ENCODE measurements around the gene TMIGD3.

The TMIGD3 gene

DNA sequence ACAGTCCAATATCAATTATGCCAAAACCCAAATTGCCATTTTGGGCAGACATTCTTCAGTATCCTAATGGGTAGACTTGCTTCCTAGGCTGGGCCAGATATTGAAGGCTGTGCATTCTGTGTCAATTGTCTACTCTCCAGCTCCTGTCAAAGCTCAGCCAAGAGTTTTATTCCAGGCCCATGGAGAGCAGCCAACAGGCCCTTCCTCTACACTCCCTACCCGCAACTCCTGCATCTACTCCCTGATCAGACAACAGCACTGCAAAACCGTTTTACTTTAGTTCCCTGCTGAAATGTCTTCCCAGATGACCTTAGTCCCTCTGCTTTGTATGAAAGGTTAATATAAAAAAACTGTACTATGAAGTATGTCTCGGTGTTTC lies 6.6 kb upstream of the TMIGD3 start:
- in situ Hi-C loops (cut with MboI; ENCODE audit: low sequenced_read_pairs), result no loop called here

DNA sequence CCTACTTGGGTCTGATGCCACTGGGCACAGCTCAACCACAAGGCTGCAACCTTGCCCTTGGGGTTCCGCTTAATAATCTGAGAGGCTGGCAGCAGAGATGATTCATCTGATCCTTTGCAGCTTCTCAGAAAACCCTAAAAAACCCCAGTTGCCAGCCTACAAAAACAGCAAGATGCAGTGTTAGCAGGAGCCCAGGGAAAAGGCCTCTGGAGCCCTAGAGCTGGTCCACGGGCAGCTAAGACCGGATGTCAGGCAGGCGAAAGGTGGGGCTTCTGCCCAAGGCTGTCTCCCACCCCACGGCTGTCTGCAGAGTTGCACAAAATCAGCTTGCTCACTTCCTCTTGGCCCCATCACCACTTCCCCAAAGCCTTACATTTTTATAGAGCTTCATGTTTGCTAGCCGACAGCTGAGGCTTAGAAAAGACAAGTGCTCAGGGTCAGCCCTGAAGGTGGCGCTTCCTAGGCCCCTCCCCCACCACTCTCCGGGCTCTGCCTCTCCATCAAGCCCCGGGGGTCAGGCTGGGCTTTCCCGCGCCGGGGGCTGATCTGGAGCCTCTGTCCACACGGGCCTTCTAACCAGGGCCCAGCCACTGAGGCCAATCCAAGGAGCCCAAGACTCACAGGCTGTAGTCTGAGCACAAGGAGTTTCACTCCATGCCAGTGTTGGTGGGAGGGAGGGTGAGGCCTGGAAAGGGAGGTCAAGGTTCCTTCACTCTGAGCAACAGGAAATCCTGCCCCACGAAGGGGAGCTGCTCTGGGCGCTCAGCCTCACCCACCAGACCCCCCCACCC lies 4.2 kb upstream of the TMIGD3 start:
- in situ Hi-C loops (cut with MboI; ENCODE audit: low sequenced_read_pairs), result no loop called here

DNA sequence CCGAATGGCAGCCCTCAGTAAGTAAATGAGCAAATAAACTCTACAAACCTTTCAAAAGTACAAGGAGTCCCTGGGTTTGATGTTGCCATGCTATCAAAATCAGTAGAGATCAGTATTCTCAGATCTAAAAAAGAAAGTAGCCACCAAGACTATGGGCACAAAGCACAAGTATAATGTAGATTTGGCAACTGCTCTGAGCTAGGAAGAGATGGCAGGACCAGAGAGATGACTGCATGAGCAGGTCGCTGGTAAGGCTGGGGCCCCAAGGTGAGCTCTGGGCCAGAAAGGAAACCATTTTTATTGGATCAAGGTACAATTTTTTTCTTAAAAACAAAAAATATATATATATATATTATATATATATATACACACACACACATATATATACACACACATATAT lies 3.1 kb upstream of the TMIGD3 start:
- in situ Hi-C loops (cut with MboI; ENCODE audit: low sequenced_read_pairs), result no loop called here

DNA sequence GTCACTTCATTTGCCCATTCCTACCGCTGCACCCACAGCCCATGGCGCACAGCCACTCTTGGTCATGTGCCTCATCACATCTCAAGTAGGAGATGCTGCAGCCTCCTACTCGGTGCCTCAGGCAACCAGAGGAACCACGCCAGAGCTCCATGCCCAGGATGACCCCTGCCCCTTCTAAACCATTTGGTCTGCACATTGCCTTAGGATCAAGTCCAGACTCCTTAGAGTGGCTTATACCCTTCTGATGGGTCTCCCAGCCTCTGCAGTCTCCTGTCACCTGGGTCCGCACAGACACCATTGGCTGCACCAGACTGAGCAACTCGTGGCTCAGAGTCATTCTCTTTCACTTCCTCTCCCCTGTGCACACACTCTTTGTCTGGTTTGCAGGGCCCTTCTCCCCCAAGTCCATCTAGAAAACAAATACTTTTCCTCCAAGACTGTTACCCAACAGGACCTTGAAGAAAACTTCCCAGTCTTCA lies 2.2 kb upstream of the TMIGD3 start:
- in situ Hi-C loops (cut with MboI; ENCODE audit: low sequenced_read_pairs), result no loop called here

DNA sequence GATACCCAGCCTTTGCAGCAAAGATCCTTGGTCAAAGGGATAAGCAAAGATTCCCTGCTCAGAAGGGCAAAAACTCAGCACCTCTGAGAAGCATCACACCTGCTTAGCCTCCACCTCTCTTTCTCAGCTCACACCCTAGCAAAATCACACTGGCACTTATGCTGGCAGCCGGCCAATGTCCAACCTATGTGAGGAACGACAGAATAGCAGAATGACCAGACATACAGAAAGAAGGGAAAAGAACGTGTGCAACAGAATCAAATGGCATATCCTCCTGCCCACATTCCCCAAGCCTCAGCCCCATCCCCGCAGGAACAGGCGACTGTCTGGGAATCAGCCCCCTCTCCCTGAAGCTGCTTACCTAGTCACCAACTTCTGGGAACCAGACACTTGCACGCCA lies 664 bp upstream of the TMIGD3 start:
- in situ Hi-C loops (cut with MboI; ENCODE audit: low sequenced_read_pairs), result no loop called here

DNA sequence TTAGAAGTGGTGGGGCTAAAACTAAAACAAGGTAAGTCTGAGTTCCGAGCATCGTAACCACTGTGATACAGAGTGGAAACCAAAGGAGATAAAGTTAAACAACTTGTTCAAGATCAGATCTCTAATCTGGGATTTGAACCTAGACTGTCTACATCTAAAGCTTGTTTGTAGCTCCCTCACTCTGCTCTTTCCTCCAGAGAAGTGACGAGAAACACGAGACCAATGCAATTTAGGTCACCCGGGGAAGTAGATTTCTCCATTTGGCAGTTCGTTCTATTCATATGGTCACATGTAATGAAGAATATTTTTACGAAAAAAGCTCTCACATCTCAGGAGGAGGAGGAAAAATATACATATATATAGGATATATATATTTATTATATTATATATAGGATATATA lies 1.8 kb downstream of the TMIGD3 start:
- in situ Hi-C loops (cut with MboI; ENCODE audit: low sequenced_read_pairs), result no loop called here

DNA sequence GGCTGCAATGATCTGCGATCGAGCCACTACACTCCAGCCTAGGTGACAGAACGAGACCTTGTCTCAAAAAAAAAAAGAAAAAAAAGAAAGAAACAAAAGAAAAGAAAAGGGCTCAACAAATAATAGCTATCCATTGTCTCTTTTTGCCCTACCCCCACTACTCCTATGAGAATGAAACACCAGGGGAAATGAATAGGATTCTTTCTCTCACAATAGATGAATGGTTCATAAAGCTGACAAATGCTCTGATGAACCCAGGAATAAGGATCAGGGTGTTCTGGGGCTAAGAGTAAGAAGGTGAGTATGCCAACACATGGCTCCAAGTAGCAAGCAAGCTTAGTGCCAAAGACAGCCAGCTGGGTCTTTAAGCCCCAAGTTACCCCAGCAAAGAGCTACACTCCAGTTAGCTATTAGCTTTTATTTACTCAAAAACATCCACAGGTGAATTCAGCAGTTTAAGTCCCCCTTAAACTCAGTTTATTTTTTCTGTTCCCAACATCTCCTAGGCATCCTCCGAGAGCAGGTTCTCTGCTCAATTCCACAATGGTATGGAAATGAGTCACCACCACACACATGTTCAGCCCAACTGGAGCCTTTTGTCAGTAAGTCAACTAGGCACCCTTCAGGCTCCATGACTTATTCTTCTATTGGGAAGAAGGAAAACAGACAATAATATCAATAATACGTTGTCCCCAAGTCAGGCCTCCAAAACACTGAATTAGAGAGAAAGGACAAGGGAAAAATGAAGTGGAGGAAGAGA lies 4.2 kb downstream of the TMIGD3 start:
- in situ Hi-C loops (cut with MboI; ENCODE audit: low sequenced_read_pairs), result loop anchor here (25.0 kb wide), 1 partner anchor 863 kb away; no protein-coding TSS in a partner anchor

DNA sequence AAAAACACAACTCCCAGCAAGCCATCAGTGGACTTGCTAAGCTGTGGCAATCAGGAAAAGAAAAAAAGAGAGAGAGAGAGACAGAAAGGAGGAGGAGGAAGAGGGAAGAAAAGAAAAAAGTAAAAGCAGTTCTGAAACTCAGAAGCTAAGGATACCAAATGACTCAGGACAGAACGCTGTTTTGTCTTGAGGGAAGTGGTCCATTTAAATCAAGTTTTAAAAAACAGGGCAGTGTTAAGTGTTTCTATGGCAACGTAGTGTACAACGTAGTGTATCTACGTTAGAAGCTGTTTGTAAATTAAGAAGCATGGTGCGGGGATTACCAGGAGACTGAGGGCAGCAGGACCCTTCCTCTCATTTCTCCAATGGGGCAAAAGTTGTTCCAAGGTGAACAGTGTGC lies 5.8 kb downstream of the TMIGD3 start:
- in situ Hi-C loops (cut with MboI; ENCODE audit: low sequenced_read_pairs), result loop anchor here (25.0 kb wide), 1 partner anchor 865 kb away; no protein-coding TSS in a partner anchor

DNA sequence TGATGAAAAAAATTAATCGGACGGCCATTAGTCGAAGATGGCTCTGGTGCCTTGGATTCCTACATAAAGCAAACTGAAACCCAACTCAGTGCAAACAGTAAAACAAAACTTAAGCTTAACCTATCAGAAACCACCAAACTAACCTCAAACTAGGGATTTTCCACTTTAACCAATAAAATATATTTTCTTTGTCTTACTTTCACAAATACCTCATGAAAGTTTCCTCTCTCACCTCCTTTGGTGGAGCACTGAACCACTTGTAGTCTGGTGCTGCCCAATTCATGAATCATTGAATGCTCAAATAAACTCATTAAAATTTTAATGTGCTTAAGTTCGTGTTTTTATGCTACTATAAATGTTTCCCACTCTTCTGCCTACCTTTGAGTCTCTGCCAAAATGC lies 7.0 kb downstream of the TMIGD3 start:
- in situ Hi-C loops (cut with MboI; ENCODE audit: low sequenced_read_pairs), result loop anchor here (25.0 kb wide), 1 partner anchor 866 kb away; no protein-coding TSS in a partner anchor

DNA sequence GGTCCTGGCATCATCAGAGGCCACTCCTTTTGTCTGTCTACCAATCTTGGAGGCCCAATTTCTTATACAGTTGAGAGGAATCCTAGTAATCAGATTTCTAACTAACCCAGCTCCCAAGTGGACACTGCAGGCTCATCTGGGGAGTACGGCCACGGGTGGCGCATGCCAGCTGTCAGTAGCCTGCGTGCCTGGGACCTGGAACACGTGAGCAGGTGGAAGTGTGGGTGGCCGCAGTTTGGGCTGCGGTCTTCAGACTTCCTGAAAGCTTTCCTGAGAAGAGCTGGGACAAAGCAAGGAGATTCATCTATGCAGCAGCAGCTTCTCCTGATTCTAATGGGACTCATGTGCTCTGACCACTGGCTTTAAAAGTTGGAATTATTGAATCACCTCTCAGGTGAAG lies 12.4 kb downstream of the TMIGD3 start:
- in situ Hi-C loops (cut with MboI; ENCODE audit: low sequenced_read_pairs), result loop anchor here (25.0 kb wide), 1 partner anchor 871 kb away; no protein-coding TSS in a partner anchor

DNA sequence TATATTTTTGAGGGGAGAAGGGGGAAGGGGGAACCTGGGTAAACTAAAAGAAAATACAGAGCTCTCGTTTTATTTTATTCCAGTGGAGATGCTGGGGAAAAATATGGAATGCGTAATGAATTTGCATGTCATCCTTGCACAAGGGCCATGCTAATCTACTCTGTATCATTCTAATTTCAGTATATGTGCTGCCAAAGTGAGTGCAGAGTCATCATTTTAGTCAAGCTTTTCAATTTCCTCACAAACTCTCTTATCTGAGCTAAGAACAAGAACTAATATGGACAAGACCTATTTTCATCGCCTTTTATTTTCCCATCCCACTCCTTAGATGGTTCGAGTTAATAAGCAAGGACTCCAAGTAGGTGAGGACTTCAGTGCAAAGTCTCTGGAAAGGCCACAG lies 13.2 kb downstream of the TMIGD3 start:
- in situ Hi-C loops (cut with MboI; ENCODE audit: low sequenced_read_pairs), result loop anchor here (25.0 kb wide), 1 partner anchor 872 kb away; no protein-coding TSS in a partner anchor

DNA sequence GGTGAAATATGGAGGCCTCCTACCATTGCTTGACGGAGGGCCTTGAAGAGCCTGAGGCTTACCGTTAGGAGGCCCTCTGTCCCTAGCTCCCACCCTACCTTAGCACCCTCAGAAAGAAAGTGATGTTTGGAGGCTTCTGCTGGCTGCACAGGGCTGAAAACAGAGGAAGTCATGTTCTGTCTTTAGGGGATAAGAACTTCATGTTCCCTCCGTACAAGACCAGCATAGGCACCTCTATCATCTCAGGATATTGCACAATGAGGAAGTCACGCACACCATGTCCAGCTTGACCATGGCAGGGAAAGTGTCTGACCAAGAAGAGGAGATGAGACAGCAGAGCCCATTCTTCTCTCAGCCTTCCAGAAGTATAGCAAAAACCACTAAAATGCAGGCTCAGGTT lies 13.8 kb downstream of the TMIGD3 start:
- in situ Hi-C loops (cut with MboI; ENCODE audit: low sequenced_read_pairs), result loop anchor here (10.0 to 25.0 kb wide), 2 partner anchors 165 to 873 kb away; no protein-coding TSS in a partner anchor

DNA sequence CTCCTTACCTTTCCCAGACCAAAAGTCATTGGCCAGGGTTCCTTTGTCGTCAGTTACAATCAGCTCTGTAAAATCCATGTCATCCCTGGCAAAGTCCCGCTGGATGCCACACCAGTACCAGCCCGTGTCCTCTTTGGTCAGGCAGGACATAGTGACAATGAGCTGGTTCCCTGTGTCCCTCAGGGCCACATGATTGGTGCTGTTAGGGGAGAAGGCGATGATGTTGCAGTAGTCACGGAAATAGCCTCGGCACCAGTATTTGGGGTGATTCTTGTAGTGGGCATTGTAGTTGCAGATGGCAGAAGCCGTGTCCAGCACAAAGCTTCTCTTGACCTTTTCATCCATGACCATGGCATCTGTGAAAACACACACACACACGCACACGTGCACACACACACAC lies 14.8 kb downstream of the TMIGD3 start:
- in situ Hi-C loops (cut with MboI; ENCODE audit: low sequenced_read_pairs), result loop anchor here (10.0 to 25.0 kb wide), 2 partner anchors 166 to 874 kb away; no protein-coding TSS in a partner anchor

DNA sequence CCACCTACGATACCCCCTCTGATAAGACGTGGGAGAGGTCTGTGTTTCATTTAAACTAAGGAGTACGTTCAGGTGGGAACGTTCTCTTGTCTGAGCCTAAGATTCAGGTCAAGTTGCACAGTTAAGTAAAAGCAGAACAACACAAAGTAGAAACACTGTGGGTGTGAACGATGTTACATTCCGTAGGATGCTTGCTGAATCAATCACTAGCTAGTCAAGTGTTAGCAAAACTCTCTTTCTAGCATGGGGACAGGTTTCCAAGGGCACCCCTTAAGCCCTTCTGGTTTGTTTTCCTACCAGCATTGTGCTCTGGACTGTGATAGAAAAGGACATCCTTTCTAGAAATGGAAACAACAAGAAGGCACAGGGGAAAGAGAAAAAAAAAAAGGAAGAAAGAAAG lies 16.3 kb downstream of the TMIGD3 start:
- in situ Hi-C loops (cut with MboI; ENCODE audit: low sequenced_read_pairs), result loop anchor here (10.0 to 25.0 kb wide), 2 partner anchors 168 to 875 kb away; no protein-coding TSS in a partner anchor

DNA sequence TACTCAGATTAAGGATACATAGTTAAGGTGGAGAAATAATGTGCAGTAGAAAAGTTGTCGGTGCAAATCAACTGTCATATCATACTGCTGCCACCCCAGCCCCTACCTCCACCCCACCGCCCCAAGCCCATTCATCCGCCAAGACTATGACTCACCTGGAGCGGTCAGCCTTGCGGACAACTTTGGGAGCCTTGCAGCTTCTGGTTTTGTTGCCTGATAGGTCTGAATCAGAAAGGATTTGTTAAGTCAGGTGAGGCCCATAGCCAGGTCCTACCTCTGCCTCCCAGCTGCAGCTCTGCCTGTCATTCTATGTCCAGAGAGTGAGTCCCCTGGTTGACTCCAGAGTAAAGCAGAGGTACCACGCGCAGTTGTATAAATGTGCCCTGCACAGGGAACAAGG lies 17.0 kb downstream of the TMIGD3 start:
- in situ Hi-C loops (cut with MboI; ENCODE audit: low sequenced_read_pairs), result loop anchor here (10.0 to 25.0 kb wide), 2 partner anchors 168 to 876 kb away; no protein-coding TSS in a partner anchor

DNA sequence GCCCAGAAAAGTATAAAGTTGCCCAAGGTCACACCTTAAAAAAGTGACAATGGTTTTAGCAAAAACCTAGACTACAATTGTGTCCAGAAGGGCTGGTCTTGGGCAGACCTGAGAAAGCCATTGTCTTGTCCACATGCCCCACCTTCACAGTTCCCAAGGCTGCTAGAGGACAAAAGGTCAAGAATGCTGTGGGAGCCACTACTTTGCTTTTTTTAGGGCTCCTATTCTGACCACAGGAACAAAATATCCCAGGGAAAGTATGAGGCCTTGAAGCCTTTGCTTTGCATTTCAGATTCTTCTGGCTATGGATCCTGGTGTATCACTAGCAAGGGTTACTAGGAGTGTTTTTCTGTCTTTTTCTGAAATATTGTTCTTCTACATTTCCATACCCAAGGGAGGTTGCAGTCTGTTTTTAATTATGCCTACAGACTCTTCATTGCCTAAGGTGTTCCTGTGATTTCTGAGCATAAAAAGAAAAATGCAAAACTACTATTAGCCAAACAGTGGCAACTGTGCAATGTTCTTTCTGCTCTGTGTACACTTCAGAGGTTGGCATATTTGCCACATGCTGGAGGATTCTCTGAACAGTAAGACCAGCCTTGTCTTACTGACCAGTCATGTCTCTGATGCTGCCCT lies 18.9 kb downstream of the TMIGD3 start:
- in situ Hi-C loops (cut with MboI; ENCODE audit: low sequenced_read_pairs), result loop anchor here (5.0 to 25.0 kb wide), 3 partner anchors 170 to 878 kb away; no protein-coding TSS in a partner anchor

DNA sequence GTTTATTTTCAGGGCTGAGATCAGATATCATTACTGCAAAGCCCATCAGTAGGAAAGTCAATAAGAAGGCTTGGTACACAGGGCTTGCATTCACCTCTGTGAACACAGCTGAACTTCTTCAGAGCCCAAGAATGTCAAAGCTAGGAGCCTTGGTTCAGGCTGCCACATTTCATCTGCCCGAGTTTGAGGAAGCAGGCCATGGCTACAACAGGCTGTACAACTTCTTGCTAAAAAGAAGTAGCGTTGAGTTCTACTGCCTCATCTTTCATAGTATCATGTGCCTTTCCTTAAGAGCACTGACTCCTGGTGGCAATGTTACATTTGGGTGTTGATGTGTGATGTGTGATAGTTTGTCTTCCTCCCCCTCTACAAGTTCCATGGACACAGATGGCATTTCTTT lies 19.6 kb downstream of the TMIGD3 start:
- in situ Hi-C loops (cut with MboI; ENCODE audit: low sequenced_read_pairs), result loop anchor here (5.0 to 25.0 kb wide), 3 partner anchors 171 to 878 kb away; no protein-coding TSS in a partner anchor

DNA sequence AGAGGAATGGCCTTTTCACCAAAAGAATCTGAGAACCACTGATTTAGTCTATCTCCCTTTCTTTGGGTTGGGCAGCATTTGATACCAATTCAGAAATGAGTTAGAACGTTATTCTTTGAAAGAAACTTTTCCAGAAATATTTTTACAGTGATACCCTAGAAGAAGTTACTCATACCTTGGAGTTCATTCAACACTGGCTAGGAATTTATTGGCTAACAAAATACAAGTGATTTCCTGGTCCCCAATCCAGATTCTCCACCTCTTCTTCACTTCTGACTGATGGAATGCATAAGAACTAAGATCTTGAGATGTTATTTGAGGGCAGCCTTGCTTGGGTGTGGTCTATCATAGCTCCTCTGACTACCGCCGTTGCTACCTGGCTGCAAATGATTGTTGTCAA lies 20.3 kb downstream of the TMIGD3 start:
- in situ Hi-C loops (cut with MboI; ENCODE audit: low sequenced_read_pairs), result loop anchor here (5.0 to 25.0 kb wide), 3 partner anchors 172 to 879 kb away; no protein-coding TSS in a partner anchor

DNA sequence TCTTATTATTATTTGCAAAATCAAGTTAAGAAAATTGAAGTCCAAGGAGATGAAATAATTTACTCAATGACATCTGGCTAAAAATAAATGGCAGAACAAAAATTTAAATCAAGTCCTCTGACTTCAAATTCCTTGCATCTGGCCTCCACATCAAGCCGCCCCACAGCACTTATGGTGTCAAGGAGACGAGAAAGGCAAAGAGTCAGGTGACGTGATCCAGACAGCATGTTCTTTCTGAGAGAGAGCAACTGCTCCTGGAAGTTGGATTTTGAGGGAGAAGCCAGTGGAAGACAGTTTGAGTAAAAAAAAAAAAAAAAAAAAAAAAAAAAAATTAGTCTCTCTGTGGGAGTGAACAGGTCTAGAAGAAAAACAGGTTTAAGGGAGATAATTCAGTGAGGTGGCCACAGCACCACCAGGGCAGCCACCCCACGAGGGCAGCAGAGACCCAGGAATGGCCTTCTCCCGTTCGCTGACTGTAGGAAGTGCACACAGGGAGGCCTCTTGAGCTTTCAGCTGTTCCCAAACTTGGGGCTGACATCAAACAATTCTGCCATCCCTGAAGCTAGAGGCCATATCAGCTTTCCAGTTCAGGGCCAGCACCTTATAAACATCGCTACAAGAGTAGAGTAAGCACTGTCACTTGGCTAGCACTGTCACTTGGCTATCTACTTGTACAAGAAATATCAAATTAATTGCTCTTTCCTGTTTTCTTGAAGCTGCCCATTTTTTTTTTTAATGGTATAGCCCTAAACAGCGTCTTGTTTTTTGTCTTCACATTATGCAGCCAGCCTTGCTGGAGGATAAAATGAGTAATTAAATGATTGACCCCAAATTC lies 21.8 kb downstream of the TMIGD3 start:
- in situ Hi-C loops (cut with MboI; ENCODE audit: low sequenced_read_pairs), result loop anchor here (5.0 to 25.0 kb wide), 3 partner anchors 173 to 881 kb away; no protein-coding TSS in a partner anchor

DNA sequence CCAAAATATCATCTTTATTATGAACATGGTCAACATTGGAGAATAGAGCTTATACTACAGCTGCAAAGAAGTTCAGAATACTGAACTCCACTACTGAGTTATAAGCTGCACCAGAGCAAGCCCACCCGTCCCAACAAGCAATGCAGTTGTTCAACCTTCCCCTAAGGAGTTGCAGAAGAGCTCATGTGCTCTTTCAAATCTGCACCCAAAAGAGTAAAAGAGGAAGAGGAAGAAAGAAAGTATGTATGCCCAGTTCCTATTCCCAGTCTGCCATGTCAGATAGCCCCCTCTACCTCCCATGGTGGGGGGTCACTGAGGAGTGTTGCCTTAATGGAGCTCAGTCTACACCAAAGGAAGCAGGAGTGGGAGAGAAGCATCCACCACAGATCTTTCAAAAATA lies 22.8 kb downstream of the TMIGD3 start:
- in situ Hi-C loops (cut with MboI; ENCODE audit: low sequenced_read_pairs), result loop anchor here (5.0 to 25.0 kb wide), 3 partner anchors 174 to 882 kb away; no protein-coding TSS in a partner anchor

All from HL-60/S4 (cell line).